ENCODE results near the gene MYL5.

Gene MYL5

GRCh38 chr4:675036-675882, 917 bp downstream of the MYL5 start:
- DNase-seq (ENCODE audit: low read depth) = no peak

- no peak for DNase-seq (ENCODE audit: low read depth)
Measured at GRCh38 chr4:675980-676870, 1.9 kb downstream of the MYL5 start.

DNA sequence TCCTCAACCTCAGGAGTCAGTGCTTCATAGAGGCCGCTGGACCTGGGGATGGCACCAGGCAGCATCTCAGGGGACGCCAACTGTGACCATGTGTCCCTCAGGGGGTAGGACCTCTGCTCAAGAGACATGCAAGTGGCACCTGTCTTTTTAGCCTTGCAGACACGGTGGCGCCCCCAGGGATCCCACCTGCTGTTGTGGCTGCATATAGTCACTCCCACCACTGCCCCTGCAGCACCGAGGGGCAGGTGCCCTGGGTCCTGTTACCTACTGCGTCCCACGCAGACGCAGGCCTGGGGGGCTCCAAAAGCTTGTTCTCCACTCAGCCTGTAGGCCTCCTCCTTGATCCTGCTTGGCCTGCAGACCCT, 2.5 kb downstream of the MYL5 start:
- DNase-seq (ENCODE audit: low read depth) = no peak

- DNase-seq (ENCODE audit: low read depth) = no peak
Measured at GRCh38 chr4:677431-678293, 3.3 kb downstream of the MYL5 start.

GRCh38 chr4:678331-679103, 4.2 kb downstream of the MYL5 start:
- no peak for DNase-seq (ENCODE audit: low read depth)

GRCh38 chr4:679104-679481, 4.8 kb downstream of the MYL5 start:
- DNase-seq (ENCODE audit: low read depth) = no peak

- no peak for DNase-seq (ENCODE audit: low read depth)
Measured at GRCh38 chr4:679629-680028, 5.3 kb downstream of the MYL5 start.

GRCh38 chr4:680091-680490, 5.7 kb downstream of the MYL5 start:
- no peak for DNase-seq (ENCODE audit: low read depth)

DNA sequence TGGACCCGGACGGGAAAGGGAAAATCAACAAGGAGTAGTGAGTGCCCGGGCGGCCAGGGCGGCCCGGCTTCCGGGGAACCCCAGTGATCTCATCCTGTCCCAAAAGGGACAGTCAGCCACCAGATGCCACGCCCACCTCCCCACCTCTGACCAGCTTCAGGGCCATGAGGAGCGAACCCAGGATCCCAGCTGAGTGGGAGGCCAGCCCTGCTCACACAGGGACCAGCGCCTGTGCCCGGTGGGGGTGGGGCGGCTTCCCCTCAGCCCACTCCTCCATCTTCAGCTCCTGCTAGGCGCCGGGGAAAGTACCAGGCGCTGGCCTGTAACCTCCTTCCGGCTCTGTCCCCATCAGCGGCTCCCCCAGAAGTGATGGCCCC, 6.2 kb downstream of the MYL5 start:
- DNase-seq (ENCODE audit: low read depth) = no peak

GRCh38 chr4:680928-681645, 6.7 kb downstream of the MYL5 start:
- DNase-seq (ENCODE audit: low read depth) = peak; percentile 47

GRCh38 chr4:681736-682451, 7.6 kb downstream of the MYL5 start:
- DNase-seq (ENCODE audit: low read depth) = no peak

DNA sequence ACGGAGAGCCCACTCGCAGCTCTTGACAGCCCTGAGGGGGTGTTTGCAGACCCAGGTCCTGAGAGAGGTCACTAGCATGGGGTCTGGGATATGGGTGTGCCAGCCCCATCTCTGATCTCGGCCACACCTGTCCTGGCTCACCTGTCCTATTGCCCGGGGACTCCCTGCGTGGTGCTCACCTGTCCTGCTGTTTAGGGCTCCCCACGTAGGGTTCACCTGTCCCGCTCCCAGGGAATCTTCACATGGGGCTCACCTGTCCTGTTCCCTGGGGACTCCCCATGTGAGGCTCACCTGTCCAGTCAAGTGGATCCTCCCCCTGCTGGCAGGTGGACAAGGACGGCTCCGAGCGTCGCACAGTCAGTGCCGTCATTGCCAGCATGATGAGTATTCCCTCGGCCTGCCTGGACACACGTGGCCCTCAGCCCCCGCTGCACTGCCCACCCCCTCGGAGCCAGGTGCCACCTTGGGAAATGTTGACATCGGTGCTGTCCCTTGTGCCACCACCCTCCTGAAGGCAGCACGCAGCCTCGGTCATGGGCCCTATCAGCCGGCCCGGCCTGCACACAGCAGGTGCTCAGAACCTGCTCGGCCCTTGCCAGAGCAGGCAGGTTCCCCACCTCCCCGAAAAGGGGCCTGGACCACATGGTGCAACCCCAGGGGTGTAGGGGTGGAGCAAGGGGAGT, 8.3 kb downstream of the MYL5 start:
- DNase-seq (ENCODE audit: low read depth) = no peak

GRCh38 chr4:683247-683897, 9.0 kb downstream of the MYL5 start:
- no peak for DNase-seq (ENCODE audit: low read depth)

DNA sequence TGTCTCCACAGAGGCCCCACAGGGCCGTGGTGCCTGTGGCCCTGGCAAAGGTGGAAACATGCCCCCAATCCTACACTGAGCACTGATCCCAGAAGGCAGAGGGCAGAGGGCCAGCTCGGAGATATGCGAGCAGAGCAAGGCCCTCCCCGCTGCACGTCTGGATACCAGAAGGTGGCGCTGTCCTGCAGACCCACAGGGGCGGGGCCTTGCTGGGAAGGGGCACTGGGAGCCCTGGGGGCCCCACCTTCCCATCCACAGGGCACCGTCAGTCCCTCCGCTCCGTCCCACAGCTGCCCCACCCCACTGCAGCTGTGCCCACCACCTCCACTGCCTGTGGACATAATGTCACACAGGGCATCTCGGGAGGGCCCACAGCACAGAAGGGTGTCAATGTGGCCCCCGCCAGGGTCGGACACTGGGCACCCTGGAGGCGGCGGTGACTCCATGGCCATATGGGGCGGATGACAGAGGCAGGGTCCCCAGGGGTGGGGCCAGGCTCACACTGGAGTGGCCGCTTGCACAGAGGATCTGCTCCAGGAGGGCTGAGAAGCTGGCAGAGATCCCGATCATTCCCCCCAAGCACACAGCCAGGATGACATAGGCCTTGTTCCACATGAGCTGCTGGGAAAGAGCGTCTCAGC, 9.8 kb downstream of the MYL5 start:
- no peak for DNase-seq (ENCODE audit: low read depth)

GRCh38 chr4:684623-685327, 10.4 kb downstream of the MYL5 start:
- DNase-seq (ENCODE audit: low read depth) = no peak

GRCh38 chr4:685679-686412, 11.5 kb downstream of the MYL5 start:
- DNase-seq (ENCODE audit: low read depth) = no peak

DNA sequence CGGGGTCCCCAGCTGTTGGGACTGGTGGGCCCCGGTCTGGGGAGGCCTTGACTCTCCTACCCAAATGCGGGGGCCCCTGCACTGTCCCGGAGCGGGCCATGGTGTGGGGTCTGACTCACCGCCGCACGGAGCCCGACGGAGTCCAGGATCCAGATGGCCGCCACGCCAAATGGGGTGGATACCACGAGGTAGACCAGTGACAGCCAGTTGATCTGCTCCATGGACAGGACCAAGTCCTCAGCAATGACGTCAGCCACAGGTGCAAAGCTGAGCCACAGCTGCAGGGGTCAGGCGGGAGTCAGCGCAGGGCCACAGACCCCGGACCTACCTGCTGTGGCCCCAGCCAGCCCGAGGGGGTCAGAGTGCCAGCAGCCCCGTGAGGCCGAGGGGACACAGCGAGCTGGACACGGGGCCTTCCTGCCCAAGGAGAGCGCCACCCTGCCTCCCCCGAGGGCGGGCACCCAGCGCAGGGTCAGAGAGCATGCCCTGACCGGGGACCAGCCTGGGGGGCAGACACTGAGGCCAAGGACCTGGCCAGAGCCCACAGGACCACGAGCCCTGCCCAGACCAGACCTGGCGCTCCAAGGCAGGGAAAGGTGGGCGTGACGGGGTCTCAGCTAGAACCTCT, 12.2 kb downstream of the MYL5 start:
- no peak for DNase-seq (ENCODE audit: low read depth)
